GM19240 (cell line): Measurements from ENCODE around the gene PLEKHG4.

ENCODE experiments used
- DNase-seq: peaks from one replicate; pipeline ENCODE4 v3.0.0; 2011; ENCODE audit warnings: low spot score; ENCODE audit not compliant: insufficient read length

Gene PLEKHG4

GRCh38 chr16:67260426-67261063, 18.8 kb upstream of the PLEKHG4 start:
- peak; percentile 79 for DNase-seq

GRCh38 chr16:67263201-67263600, 16.1 kb upstream of the PLEKHG4 start:
- no peak for DNase-seq

- no peak for DNase-seq
Observed at GRCh38 chr16:67264277-67264676, 15.1 kb upstream of the PLEKHG4 start.

- DNase-seq: no peak
Observed at GRCh38 chr16:67264866-67265265, 14.5 kb upstream of the PLEKHG4 start.

- DNase-seq: no peak
Observed at GRCh38 chr16:67265834-67266233, 13.5 kb upstream of the PLEKHG4 start.

GRCh38 chr16:67268136-67268579, 11.2 kb upstream of the PLEKHG4 start:
- DNase-seq: no peak

- no peak for DNase-seq
Observed at GRCh38 chr16:67269766-67270165, 9.6 kb upstream of the PLEKHG4 start.

GRCh38 chr16:67270931-67271338, 8.4 kb upstream of the PLEKHG4 start:
- DNase-seq: no peak

- DNase-seq: no peak
Observed at GRCh38 chr16:67271446-67271845, 7.9 kb upstream of the PLEKHG4 start.

- no peak for DNase-seq
Observed at GRCh38 chr16:67275321-67275720, 4.0 kb upstream of the PLEKHG4 start.

- DNase-seq: no peak
Observed at GRCh38 chr16:67277294-67277998, 1.9 kb upstream of the PLEKHG4 start.

GRCh38 chr16:67277999-67278772, 1.1 kb upstream of the PLEKHG4 start:
- DNase-seq: no peak

- peak; percentile 54 for DNase-seq
Observed at GRCh38 chr16:67278773-67279295, 498 bp upstream of the PLEKHG4 start.

- no peak for DNase-seq
Observed at GRCh38 chr16:67280090-67281015, 1.0 kb downstream of the PLEKHG4 start.

- no peak for DNase-seq
Observed at GRCh38 chr16:67281536-67282446, 2.5 kb downstream of the PLEKHG4 start.

GRCh38 chr16:67282447-67282805, 3.1 kb downstream of the PLEKHG4 start:
- no peak for DNase-seq

GRCh38 chr16:67283039-67283825, 3.9 kb downstream of the PLEKHG4 start:
- no peak for DNase-seq

- DNase-seq: no peak
Observed at GRCh38 chr16:67283826-67284555, 4.7 kb downstream of the PLEKHG4 start.
